Activated CD8-positive, alpha-beta memory T cell treated with anti-CD3 and anti-CD28 coated beads for 36 hours (primary cell): ENCODE measurements around the gene ULK4. TPM values are rescaled to one million over a fixed set of nuclear protein-coding genes. Genes with fewer than 3 reads are reported as not detected.

Source experiments
- CTCF ChIA-PET: fragments of 350-600 bp; sonication (Branson Sonifier 250); formaldehyde crosslinking; loops from one replicate; lab custom pipeline; 2021; ENCODE audit warnings: antibody characterized with exemption; lab: Charles Lee
- POLR2A ChIA-PET: fragments of 350-600 bp; sonication (Branson Sonifier 250); formaldehyde crosslinking; loops from one replicate; lab custom pipeline; 2021; ENCODE audit warnings: antibody characterized with exemption; lab: Charles Lee
- total RNA-seq, 2 experiments: library from RNA; stranded (reverse); gene quantifications; one replicate each; pipeline ENCODE4 v1.2.3, GENCODE V29; 2021

Gene ULK4
- total RNA-seq, 2 experiments from 2014 or later: 11.8 to 12.3 TPM

DNA sequence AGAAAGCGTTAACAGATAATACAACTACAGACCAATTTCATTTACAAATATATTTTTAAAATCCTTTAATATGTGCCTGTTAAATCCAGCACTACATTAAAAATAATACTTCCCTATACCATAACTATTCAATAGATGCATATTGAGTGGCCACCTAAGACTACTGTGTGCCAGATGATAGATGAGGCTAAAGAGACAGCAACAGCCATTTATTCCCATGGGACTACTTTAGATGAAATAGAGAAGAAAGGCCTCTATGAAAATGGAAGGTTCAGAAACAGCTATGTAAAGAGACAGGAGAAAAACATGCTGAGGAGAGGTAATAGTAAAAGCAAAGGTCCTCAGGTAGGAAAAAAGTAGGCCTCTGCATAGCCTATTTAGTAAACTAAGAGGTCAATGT, 358.1 kb downstream of the ULK4 start:
- CTCF ChIA-PET: no interaction called here
- POLR2A ChIA-PET: no interaction called here

DNA sequence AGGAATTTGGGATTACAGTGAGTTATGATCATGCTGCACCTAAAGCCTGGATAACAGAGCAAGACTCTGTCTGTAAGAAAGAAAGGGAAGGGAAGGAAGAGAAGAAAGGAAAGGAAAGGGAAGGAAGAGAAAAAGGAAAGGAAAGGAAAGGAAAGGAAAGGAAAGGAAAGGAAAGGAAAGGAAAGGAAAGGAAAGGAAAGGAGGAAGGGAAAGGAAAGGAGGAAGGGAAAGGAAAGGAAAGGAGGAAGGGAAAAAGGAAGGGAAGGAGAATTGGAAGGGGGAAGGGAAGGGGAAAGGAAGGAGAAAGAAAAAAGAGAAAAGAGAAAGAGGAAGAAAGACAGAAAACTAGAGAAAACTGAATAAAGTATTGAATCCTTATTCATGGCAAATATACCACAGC, 359.8 kb downstream of the ULK4 start:
- ChIA-PET POLR2A (interaction anchor here (0.7 kb wide), 1 partner anchor 234 kb away, joined by 5 read pairs; no protein-coding TSS in a partner anchor), CTCF (interaction anchor here (0.7 kb wide), 1 partner anchor 32 kb away, joined by 5 read pairs; no protein-coding TSS in a partner anchor)

DNA sequence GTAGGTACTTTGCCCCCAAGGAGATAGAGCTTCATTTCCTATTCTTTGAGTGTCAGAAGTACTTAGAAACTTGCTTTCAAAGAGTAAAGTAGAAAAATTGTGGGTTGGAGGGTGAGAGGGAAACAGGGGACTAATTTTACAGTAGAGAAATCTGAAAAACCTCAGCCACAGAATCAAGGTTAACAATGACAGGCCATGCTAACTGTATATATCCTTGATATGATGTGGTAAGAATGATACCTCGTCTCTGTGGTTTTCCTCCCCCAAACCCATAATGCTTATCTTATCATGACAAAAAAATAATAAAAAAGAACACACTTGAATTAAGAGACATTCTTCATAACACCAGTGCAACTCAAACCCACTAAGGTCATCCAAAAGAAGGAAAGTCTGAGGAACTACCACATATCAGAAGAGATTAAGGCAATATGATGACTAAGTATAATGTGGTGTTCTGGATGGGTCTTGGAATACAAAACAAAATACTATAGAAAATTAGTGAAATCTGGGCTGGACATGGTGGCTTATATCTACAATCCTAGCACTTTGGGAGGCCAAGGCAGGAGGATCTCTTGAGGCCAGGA, 360.4 kb downstream of the ULK4 start:
- ChIA-PET POLR2A (interaction anchor here (0.7 kb wide), 1 partner anchor 233 kb away, joined by 5 read pairs; no protein-coding TSS in a partner anchor), CTCF (interaction anchor here (0.7 kb wide), 1 partner anchor 31 kb away, joined by 5 read pairs; no protein-coding TSS in a partner anchor)

- ChIA-PET POLR2A (no interaction called here), CTCF (no interaction called here)
Measured at GRCh38 chr3:41600616-41601015, 361.3 kb downstream of the ULK4 start.

GRCh38 chr3:41599127-41599484, 362.8 kb downstream of the ULK4 start:
- CTCF ChIA-PET: no interaction called here
- POLR2A ChIA-PET: no interaction called here

DNA sequence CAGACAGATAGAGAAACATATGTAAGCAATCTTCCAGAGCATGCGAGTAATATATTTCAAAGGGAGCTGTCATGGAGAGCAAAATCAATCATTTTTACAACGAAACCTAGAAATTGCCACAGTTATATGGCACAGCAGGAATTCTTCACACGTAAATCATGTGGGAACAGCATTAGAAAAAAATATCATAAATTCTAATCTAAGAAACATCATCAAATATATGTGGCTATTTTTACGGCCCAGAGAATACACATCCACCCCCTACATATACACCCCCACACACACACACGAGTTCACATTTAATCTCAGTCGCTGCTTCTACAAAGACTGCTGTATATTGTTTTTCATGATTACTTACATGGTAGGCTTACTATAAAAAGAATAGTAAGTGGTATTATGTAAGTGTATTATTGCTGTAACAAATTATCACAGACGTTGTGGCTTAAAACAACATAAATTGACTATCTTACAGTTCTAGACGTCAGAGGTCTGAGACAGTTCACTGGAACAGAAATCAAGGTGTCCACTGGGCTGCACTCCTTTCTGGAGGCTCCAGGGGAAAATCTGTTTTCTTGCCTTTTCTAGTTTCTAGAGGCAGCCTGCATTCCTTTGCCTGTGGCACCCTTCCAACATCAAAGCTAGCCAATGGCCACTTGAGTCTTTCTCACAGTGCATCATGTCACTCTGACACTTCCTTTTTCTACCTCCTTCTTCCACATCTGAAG, 363.3 kb downstream of the ULK4 start:
- POLR2A ChIA-PET: no interaction called here
- CTCF ChIA-PET: no interaction called here

DNA sequence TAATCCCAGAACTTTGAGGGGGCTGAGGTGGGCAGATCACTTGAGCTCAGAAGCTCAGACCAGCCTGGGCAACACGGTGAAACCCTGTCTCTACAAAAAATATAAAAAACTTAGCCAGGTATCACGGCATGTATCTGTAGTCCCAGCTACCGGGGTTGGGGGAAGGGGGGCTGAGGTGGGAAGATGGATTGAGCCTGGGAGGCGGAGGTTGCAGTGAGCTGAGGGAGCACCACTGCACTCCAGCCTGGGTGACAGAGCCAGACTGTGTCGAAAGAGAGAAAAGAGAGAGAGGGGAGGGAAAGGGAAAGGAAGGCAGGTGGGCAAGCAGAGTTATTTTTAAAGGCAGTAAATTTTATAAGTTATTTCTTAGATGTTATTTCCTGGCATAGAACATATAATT, 368.1 kb downstream of the ULK4 start:
- POLR2A ChIA-PET: no interaction called here

GRCh38 chr3:41592753-41593510, 369.0 kb downstream of the ULK4 start:
- POLR2A ChIA-PET: no interaction called here
- CTCF ChIA-PET: no interaction called here

More for the DNA sequence above, 368.1 kb downstream of the ULK4 start:
- CTCF ChIA-PET: no interaction called here

DNA sequence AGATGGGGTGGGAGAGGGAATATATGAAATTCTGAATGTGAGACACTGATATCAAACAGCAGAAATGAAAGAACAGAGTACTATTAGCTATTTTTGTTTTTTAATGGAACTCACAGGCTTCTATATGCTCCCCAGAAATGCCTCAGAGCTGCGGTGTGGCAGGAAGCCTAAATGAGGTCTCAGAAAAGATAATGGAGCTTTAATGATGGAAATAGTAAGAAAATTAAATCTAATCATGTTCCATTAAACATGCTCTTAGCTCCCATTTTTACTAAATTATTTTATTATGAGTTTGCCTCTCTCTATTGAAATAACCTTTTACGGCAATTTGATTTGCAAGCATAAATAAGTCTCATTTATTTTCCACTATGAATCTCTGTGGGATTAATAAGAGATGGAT, 378.9 kb downstream of the ULK4 start:
- POLR2A ChIA-PET: no interaction called here
- CTCF ChIA-PET: no interaction called here

GRCh38 chr3:41581700-41582099, 380.2 kb downstream of the ULK4 start:
- POLR2A ChIA-PET: no interaction called here

DNA sequence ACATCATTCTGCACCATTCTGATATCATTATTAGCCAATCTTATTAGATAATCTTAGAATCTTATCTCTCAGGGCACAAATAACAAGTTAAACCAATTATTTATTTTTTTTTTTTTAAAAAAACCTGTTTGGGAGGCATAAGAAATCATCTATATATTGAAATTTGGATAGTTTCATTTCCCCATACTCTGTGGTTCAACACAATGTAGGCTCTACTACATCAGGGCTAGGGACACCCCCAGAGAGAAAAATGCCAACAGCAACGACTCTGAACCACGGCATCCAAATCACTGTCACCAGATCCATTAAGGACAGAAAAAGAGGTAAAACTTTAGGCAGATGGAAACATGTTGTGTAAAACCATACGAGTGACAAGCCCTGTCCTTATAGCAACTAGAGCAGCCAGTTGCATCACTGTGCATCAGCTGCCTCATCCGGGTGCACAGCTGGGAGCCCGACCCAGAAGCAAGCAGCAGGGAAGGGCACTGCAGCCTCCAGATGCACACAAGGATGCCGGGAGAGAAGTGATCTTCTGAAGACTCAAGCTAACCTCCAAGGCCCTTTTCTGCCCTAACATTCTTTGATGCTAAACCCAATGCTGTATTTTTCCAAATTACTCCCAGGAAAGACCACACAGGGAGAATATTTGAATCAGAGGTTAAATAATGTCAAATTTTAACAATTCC, 381.5 kb downstream of the ULK4 start:
- ChIA-PET POLR2A (no interaction called here), CTCF (no interaction called here)

More at GRCh38 chr3:41581700-41582099, 380.2 kb downstream of the ULK4 start:
- CTCF ChIA-PET: no interaction called here

DNA sequence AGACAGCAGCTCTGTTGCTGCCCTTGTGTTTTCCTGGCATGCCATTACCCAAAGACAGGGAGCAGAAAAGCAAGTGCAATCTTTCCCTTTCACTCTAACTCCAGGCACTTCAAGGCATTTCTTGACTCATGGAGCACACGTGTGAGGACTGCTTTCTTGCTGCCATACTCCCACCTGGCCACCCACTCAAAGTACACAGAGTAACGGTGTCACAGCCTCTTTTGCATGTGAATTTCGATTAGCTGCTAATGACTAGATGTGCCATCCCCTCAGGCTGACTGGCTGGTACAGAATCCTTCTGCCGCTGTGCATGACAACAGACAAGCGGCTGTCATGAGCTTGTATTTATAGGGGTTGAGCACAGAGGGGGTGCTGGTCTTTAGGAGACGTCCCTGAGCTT, 382.0 kb downstream of the ULK4 start:
- ChIA-PET POLR2A (no interaction called here), CTCF (no interaction called here)

GRCh38 chr3:41578798-41579197, 383.1 kb downstream of the ULK4 start:
- CTCF ChIA-PET: interaction anchor here (0.6 kb wide), 1 partner anchor 376 kb away, joined by 4 read pairs; no protein-coding TSS in a partner anchor
- POLR2A ChIA-PET: no interaction called here

GRCh38 chr3:41575724-41576123, 386.2 kb downstream of the ULK4 start:
- ChIA-PET POLR2A (no interaction called here), CTCF (no interaction called here)

GRCh38 chr3:41574900-41575299, 387.0 kb downstream of the ULK4 start:
- POLR2A ChIA-PET: no interaction called here
- CTCF ChIA-PET: no interaction called here

- CTCF ChIA-PET: no interaction called here
- POLR2A ChIA-PET: no interaction called here
Measured at GRCh38 chr3:41573591-41573990, 388.3 kb downstream of the ULK4 start.

- CTCF ChIA-PET: no interaction called here
- POLR2A ChIA-PET: no interaction called here
Measured at GRCh38 chr3:41572092-41572491, 389.8 kb downstream of the ULK4 start.

DNA sequence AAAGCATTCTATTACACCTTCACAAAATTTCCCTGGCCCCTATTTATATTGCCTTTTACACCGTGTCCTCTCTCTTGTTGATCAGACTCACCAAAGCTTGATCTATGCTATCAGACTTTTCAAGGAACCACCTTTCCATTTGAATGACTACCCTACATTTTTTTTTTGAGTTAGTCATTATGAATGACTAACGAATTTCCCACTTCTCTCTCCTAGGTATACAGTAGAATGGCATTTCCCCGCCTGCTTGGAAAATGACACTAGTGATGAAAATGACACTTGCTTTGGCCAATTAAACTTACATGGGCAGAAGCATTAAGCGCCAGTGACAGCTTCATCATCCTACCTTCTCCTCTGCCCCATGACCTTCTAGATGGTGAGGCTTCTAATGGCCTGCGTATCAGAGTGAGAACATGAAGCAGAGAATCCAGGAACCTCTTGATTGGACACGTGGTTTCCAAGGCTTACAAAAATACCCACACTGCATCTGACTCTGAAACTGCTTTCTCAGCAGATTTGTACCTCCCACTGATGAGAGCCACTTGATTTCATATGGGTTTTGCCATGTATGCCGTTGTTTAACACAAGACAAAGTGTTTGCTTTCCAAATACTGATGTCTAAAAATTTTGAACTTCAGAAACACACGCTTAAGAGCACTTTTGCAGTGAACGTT, 392.1 kb downstream of the ULK4 start:
- POLR2A ChIA-PET: no interaction called here
- CTCF ChIA-PET: interaction anchor here (0.6 kb wide), 1 partner anchor 32 kb away, joined by 5 read pairs; no protein-coding TSS in a partner anchor

- ChIA-PET CTCF (no interaction called here), POLR2A (no interaction called here)
Measured at GRCh38 chr3:41565948-41566514, 395.9 kb downstream of the ULK4 start.
